K562 (cell line): ENCODE measurements around the gene CCDC9B. TPM values are rescaled to one million over a fixed set of nuclear protein-coding genes. Genes with fewer than 3 reads are reported as not detected.

Experiments used
- CTBP1 ChIP-seq: fragments of 450-650 bp; IDR thresholded peaks from 2 replicates; pipeline ENCODE4 v1.6.1; 2016; ENCODE audit warnings: borderline replicate concordance
- HNRNPL ChIP-seq: fragments of 200-400 bp; formaldehyde crosslinking; IDR thresholded peaks from 2 replicates; pipeline ENCODE4 v1.6.1; 2017; ENCODE audit warnings: low read depth, mild to moderate bottlenecking, low read length
- MED1 ChIP-seq: sonication (generic); formaldehyde crosslinking; IDR thresholded peaks from 2 replicates; pipeline ENCODE4 v1.8.1; 2023; ENCODE audit warnings: missing genetic modification reagents, borderline replicate concordance
- PTRF ChIP-seq: fragments of 450-650 bp; IDR thresholded peaks from 2 replicates; pipeline ENCODE4 v1.6.1; 2016; ENCODE audit warnings: mild to moderate bottlenecking, missing genetic modification characterization, missing compliant biosample characterization
- RNF2 ChIP-seq: sonication (generic); IDR thresholded peaks from 2 replicates; pipeline ENCODE4 v1.6.1; 2016
- TCF7L2 ChIP-seq: fragments of 150-350 bp; IDR thresholded peaks from 2 replicates; pipeline ENCODE4 v1.6.1; 2016; ENCODE audit warnings: low read depth, mild to moderate bottlenecking, low read length, moderate library complexity
- XRCC5 ChIP-seq: fragments of 200-400 bp; formaldehyde crosslinking; IDR thresholded peaks from 2 replicates; pipeline ENCODE4 v1.6.1; 2017; ENCODE audit warnings: low read depth, mild to moderate bottlenecking, low read length
- ZKSCAN1 ChIP-seq: fragments of 150-350 bp; IDR thresholded peaks from 2 replicates; pipeline ENCODE4 v1.6.1; 2016; ENCODE audit warnings: low read depth, low read length
- ZNF79 ChIP-seq: fragments of 250-450 bp; sonication (Bioruptor Pico); IDR thresholded peaks from 2 replicates; pipeline ENCODE4 v1.4.0; 2020; ENCODE audit warnings: low read depth, mild to moderate bottlenecking, moderate library complexity
- ZSCAN29 ChIP-seq: fragments of 450-650 bp; IDR thresholded peaks from 2 replicates; pipeline ENCODE4 v1.6.1; 2017
- polyA plus RNA-seq, 8 experiments: library from polyadenylated mRNA; depleted of rRNA in 4 of 8; stranded (reverse) in 5 of 8; unstranded in 3 of 8; fragments of >200 nt; fragmentation: Nextera tagmentation in 2 of 8; fragmentation: Illumina TruSeq in 1 of 8; extraction: Ambion mirVana in 2 of 8; extraction: Trizol in 1 of 8; gene quantifications; 2 replicates each; pipeline versions ENCODE4 v1.2.1 to v1.2.3, GENCODE V29; 2011 to 2014; ENCODE audit warnings: inconsistent platforms in 1 of 8, missing spikeins in 1 of 8
- total RNA-seq, 7 experiments: library from RNA; depleted of rRNA in 6 of 7; stranded (reverse); fragments of >200 nt in 6 of 7; fragmentation: Illumina TruSeq in 2 of 7; extraction: Trizol in 2 of 7; gene quantifications; 2 replicates each; pipeline versions ENCODE4 v1.2.1 to v1.2.3, GENCODE V29; 2011 to 2021; ENCODE audit warnings: low replicate concordance in 1 of 7
- TF ChIP-seq, protein P1 (sequence below), 3 experiments: IDR thresholded peaks in 2 of 3; conservative IDR thresholded peaks in 1 of 3; 2 replicates each; pipeline ENCODE4 v1.5.1; 2011 to 2012; ENCODE audit warnings: low read length in 3 of 3, mild to moderate bottlenecking in 3 of 3, control low read depth in 2 of 3, improper control_type of control experiment in 1 of 3, inconsistent platforms in 1 of 3, low read depth in 1 of 3, mixed read lengths in 1 of 3, moderate library complexity in 1 of 3; ENCODE audit not compliant: insufficient read depth in 2 of 3
- TF ChIP-seq, protein P2 (sequence below): IDR thresholded peaks from 2 replicates; pipeline ENCODE4 v1.6.1; 2012; ENCODE audit warnings: low read depth, low read length, improper control_type of control experiment, borderline replicate concordance
- TF ChIP-seq, protein P3 (sequence below): sonication (generic); formaldehyde crosslinking; IDR thresholded peaks from 2 replicates; pipeline ENCODE4 v1.8.0; 2022; ENCODE audit warnings: missing genetic modification reagents, mild to moderate bottlenecking, moderate library complexity, borderline replicate concordance
- TF ChIP-seq, protein P4 (sequence below), 2 experiments: fragments of 450-650 bp; formaldehyde crosslinking in 1 of 2; IDR thresholded peaks; 2 replicates each; pipeline versions ENCODE4 v1.4.0 to v1.6.1; 2014 to 2020; ENCODE audit warnings: mild to moderate bottlenecking in 2 of 2, borderline replicate concordance in 1 of 2, low read depth in 1 of 2

CCDC9B gene
- total and polyA plus RNA-seq, 9 of the 15 experiments (the other 6 are each of a cell fraction or from before 2014, with no cell fraction given), result 0.01 to 0.47 (median 0.15) TPM; not detected in 1

DNA sequence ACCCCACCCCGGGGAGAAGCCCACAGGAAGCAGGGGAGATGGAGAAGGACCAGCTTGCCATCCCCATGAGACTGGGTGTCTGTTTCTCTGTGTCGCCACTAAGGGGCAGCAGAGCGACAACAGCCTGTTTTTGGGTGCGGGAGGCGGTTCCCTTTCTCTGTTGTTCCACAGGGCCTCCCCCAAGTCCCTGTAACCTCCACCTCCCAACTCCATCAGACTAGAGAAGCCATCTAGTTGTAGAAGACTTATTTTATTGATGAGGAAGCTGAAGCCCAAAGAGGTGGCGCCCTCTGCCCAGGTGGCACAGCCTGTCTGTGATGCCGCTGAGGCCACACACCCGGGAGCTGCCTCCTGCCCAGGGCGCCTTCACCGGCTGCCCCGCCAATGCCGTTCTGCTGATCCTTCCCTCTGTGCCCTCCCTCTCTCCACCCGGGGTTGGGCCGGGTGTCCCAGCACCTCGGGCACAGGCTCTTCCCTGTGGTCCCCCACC, 3.9 kb upstream of the CCDC9B start (continued):
- TF ChIP-seq, protein P1, sequence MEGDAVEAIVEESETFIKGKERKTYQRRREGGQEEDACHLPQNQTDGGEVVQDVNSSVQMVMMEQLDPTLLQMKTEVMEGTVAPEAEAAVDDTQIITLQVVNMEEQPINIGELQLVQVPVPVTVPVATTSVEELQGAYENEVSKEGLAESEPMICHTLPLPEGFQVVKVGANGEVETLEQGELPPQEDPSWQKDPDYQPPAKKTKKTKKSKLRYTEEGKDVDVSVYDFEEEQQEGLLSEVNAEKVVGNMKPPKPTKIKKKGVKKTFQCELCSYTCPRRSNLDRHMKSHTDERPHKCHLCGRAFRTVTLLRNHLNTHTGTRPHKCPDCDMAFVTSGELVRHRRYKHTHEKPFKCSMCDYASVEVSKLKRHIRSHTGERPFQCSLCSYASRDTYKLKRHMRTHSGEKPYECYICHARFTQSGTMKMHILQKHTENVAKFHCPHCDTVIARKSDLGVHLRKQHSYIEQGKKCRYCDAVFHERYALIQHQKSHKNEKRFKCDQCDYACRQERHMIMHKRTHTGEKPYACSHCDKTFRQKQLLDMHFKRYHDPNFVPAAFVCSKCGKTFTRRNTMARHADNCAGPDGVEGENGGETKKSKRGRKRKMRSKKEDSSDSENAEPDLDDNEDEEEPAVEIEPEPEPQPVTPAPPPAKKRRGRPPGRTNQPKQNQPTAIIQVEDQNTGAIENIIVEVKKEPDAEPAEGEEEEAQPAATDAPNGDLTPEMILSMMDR (IDR thresholded peaks at IDR 0.05 in 2 of 3, conservative IDR thresholded peaks at IDR 0.05 in 1 of 3; ENCODE audit: insufficient read depth in 2 of 3, low read depth in 1 of 3, low read length in 3 of 3), result peak; percentile 87 to 91 (median 87)
- TF ChIP-seq ZKSCAN1, result 0 out of 2 replicates have a peak, but pooled peaks have one; percentile 33
- TF ChIP-seq, protein P2, sequence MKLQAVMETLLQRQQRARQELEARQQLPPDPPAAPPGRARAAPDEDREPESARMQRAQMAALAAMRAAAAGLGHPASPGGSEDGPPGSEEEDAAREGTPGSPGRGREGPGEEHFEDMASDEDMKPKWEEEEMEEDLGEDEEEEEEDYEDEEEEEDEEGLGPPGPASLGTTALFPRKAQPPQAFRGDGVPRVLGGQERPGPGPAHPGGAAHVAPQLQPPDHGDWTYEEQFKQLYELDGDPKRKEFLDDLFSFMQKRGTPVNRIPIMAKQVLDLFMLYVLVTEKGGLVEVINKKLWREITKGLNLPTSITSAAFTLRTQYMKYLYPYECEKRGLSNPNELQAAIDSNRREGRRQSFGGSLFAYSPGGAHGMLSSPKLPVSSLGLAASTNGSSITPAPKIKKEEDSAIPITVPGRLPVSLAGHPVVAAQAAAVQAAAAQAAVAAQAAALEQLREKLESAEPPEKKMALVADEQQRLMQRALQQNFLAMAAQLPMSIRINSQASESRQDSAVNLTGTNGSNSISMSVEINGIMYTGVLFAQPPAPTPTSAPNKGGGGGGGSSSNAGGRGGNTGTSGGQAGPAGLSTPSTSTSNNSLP, result no peak
- no peak for TF ChIP-seq PTRF (tag)
- TF ChIP-seq XRCC5, result 0 out of 2 replicates have a peak, but pooled peaks have one; percentile 33
- no peak for TF ChIP-seq ZSCAN29
- TF ChIP-seq, protein P3, sequence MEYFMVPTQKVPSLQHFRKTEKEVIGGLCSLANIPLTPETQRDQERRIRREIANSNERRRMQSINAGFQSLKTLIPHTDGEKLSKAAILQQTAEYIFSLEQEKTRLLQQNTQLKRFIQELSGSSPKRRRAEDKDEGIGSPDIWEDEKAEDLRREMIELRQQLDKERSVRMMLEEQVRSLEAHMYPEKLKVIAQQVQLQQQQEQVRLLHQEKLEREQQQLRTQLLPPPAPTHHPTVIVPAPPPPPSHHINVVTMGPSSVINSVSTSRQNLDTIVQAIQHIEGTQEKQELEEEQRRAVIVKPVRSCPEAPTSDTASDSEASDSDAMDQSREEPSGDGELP, result peak; percentile 24; the same call in 1 of the 2 replicates
- TF ChIP-seq CTBP1, result peak; percentile 20; the same call in 1 of the 2 replicates
- TF ChIP-seq ZNF79 (CRISPR knock-in tag), result no peak
- TF ChIP-seq TCF7L2, result no peak
- 0 out of 2 replicates have a peak, but pooled peaks have one; percentile 19 for TF ChIP-seq HNRNPL
- TF ChIP-seq, protein P4, sequence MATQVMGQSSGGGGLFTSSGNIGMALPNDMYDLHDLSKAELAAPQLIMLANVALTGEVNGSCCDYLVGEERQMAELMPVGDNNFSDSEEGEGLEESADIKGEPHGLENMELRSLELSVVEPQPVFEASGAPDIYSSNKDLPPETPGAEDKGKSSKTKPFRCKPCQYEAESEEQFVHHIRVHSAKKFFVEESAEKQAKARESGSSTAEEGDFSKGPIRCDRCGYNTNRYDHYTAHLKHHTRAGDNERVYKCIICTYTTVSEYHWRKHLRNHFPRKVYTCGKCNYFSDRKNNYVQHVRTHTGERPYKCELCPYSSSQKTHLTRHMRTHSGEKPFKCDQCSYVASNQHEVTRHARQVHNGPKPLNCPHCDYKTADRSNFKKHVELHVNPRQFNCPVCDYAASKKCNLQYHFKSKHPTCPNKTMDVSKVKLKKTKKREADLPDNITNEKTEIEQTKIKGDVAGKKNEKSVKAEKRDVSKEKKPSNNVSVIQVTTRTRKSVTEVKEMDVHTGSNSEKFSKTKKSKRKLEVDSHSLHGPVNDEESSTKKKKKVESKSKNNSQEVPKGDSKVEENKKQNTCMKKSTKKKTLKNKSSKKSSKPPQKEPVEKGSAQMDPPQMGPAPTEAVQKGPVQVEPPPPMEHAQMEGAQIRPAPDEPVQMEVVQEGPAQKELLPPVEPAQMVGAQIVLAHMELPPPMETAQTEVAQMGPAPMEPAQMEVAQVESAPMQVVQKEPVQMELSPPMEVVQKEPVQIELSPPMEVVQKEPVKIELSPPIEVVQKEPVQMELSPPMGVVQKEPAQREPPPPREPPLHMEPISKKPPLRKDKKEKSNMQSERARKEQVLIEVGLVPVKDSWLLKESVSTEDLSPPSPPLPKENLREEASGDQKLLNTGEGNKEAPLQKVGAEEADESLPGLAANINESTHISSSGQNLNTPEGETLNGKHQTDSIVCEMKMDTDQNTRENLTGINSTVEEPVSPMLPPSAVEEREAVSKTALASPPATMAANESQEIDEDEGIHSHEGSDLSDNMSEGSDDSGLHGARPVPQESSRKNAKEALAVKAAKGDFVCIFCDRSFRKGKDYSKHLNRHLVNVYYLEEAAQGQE (IDR thresholded peaks at IDR 0.05; ENCODE audit: borderline replicate concordance), result peak; percentile 72
- TF ChIP-seq, protein P4 (CRISPR knock-in tag; IDR thresholded peaks at IDR 0.05; ENCODE audit: low read depth), result no peak
- TF ChIP-seq MED1 (CRISPR knock-in tag), result no peak
- no peak for TF ChIP-seq RNF2
